ENCODE results near the gene SEC14L5.

The SEC14L5 gene

DNA sequence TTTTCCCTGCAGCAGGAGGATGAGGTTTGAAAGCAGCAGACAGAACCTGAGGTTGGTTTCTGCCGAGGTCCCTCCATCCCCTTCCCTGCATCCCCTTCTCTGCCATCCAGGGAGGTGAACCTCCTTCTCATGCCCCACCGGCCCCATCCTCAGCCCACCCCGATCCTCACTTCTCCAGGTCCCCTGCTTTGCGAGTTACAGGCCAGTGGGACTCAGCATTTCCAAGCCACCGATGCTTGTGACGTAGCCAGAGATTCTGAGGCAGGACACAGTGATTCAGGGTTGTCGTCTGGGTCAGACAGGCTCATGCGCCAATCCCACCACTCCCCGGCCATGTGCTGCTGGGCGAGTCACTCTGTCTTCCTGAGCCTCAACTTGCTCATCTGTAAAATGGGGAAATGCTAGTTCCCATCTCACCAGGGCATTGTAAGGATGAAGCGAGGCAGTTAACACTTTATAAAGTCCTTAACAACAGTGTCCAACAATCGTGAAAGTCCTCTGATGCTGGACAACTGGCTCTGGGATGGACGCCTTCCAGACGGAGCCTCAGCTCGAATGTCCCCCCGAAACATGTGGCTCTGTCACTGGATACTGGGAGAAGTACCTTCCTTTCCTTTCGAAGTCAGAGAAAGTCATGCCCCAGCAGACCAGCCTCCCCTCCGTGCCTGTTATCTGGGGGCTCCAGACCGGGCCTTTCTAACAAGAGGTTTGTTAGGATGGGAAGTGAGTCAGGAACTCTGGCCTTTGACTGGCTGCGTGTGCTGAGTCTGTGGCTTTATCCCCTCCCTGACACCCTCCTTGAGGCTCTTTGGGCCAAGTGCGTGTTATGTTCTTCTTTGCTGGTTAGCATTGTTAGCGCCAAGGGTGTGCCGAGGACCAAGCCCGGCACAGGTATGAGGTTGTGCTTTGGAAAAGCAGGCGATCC, 21.9 kb downstream of the SEC14L5 start:
- Mint-ChIP-seq H3K36me3 (ENCODE audit: low read depth) (no peaks in the 10 kb centered on the region), H3K27me3 (peaks cover 10% of the 10 kb centered on the region), H3K27ac (no peak overlapping the region), H3K9me3 (no peaks in the 10 kb centered on the region), H3K4me3 (no peak overlapping the region), H3K4me1 (no peaks in the 10 kb centered on the region)
- ATAC-seq (no peak), DNase-seq (no peak)

DNA sequence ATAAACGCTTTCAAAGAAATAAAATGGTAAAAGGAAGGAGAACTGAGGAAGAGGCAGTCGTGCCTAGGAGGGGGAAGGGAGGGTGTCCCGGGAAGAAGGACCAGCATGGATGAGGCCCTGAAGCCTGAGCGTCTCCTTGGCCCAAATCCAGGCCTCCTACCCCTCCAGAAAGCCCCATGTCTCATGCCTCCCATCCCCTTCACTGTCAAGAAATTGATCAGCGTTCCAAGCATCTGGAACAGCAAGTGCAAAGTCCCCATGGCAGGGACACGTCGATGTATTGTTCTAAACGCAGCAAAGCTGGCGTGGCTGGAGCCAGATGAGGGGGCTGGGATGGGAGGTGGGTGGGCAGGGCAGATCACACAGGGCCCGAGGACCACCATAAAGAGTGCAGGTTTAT, 22.6 kb downstream of the SEC14L5 start:
- no peak overlapping the region for H3K4me3 Mint-ChIP-seq
- ATAC-seq (no peak), DNase-seq (no peak)
- no peaks in the 10 kb centered on the region for H3K4me1 Mint-ChIP-seq
- no peaks in the 10 kb centered on the region for H3K9me3 Mint-ChIP-seq
- no peak overlapping the region for H3K27ac Mint-ChIP-seq
- H3K27me3 Mint-ChIP-seq = peaks cover 10% of the 10 kb centered on the region
- H3K36me3 Mint-ChIP-seq (ENCODE audit: low read depth) = no peaks in the 10 kb centered on the region

- ATAC-seq = no peak
- H3K9me3 Mint-ChIP-seq = no peaks in the 10 kb centered on the region
Observed at GRCh38 chr16:4981473-4981872, 23.3 kb downstream of the SEC14L5 start.

GRCh38 chr16:4982056-4982867, 24.1 kb downstream of the SEC14L5 start:
- H3K36me3 Mint-ChIP-seq (ENCODE audit: low read depth) = no peaks in the 10 kb centered on the region
- no peak overlapping the region for H3K27ac Mint-ChIP-seq
- no peaks in the 10 kb centered on the region for H3K9me3 Mint-ChIP-seq
- no peak for ATAC-seq
- H3K27me3 Mint-ChIP-seq = peaks cover 25% of the 10 kb centered on the region
- no peak overlapping the region for H3K4me3 Mint-ChIP-seq
- no peak for DNase-seq
- H3K4me1 Mint-ChIP-seq = no peaks in the 10 kb centered on the region

More at GRCh38 chr16:4981473-4981872, 23.3 kb downstream of the SEC14L5 start:
- DNase-seq = no peak
- H3K36me3 Mint-ChIP-seq (ENCODE audit: low read depth) = no peaks in the 10 kb centered on the region
- no peak overlapping the region for H3K4me3 Mint-ChIP-seq
- no peaks in the 10 kb centered on the region for H3K4me1 Mint-ChIP-seq
- no peak overlapping the region for H3K27ac Mint-ChIP-seq
- peaks cover 17% of the 10 kb centered on the region for H3K27me3 Mint-ChIP-seq

DNA sequence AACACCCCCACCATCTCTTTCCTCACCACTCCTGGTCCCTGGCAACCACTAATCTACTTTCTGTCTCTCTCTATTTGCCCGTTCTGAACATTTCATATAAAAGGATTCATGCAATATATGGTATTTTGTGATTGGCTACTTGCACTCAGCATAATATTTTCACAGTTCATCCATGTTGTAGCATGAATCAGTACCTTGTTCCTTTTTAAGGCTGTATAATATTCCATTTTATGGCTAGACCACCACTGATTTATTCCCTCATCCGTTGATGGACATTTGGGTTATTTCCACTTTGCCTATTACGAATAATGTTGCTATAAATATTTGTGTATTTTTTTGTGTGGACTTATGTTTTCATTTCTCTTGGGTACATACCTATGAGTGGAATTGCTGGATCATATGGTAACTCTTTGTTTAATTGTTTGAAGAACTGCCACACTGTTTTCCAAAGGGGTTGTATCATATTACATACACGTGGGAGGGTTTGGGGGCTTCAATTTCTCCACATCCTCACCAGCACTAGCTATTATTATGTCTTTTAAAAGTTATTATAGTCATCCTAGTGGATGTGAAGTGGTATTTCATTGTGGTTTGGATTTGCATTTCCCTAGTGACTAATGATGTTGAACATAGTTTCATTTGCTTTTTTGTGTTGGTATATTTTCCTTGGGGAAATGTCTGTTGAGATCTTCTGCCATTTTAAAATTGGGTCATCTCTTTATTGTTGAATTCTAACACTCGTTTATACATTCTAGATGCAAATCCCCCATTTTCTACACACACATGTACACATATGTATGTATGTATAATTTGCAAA, 26.3 kb downstream of the SEC14L5 start:
- Mint-ChIP-seq H3K27me3 (peaks cover 43% of the 10 kb centered on the region), H3K4me3 (no peak overlapping the region), H3K36me3 (ENCODE audit: low read depth) (no peaks in the 10 kb centered on the region), H3K27ac (no peak overlapping the region), H3K9me3 (no peaks in the 10 kb centered on the region), H3K4me1 (peaks cover 2% of the 10 kb centered on the region)
- DNase-seq = no peak
- ATAC-seq = no peak

DNA sequence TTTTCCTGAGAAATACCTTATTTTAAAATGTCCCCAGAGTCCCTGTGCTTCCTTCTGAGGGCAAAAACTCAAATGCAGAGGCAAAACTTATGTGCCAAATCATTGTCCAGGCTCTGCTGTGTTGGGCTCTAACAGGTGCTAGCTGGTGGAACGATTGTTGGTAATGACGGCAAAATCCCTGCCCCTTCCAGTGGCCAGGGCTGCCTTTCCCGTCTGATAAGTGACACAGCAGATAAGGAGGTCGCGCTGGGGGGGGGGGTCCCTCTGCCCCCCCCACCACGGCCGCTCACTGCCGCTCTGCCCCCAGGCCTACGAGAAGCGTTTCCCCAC, 29.1 kb downstream of the SEC14L5 start:
- H3K4me1 Mint-ChIP-seq = peaks cover 2% of the 10 kb centered on the region
- DNase-seq = no peak
- H3K4me3 Mint-ChIP-seq = no peak overlapping the region
- H3K27ac Mint-ChIP-seq = no peak overlapping the region
- no peak for ATAC-seq
- no peaks in the 10 kb centered on the region for H3K9me3 Mint-ChIP-seq
- no peaks in the 10 kb centered on the region for H3K36me3 Mint-ChIP-seq (ENCODE audit: low read depth)
- peaks cover 44% of the 10 kb centered on the region for H3K27me3 Mint-ChIP-seq

DNA sequence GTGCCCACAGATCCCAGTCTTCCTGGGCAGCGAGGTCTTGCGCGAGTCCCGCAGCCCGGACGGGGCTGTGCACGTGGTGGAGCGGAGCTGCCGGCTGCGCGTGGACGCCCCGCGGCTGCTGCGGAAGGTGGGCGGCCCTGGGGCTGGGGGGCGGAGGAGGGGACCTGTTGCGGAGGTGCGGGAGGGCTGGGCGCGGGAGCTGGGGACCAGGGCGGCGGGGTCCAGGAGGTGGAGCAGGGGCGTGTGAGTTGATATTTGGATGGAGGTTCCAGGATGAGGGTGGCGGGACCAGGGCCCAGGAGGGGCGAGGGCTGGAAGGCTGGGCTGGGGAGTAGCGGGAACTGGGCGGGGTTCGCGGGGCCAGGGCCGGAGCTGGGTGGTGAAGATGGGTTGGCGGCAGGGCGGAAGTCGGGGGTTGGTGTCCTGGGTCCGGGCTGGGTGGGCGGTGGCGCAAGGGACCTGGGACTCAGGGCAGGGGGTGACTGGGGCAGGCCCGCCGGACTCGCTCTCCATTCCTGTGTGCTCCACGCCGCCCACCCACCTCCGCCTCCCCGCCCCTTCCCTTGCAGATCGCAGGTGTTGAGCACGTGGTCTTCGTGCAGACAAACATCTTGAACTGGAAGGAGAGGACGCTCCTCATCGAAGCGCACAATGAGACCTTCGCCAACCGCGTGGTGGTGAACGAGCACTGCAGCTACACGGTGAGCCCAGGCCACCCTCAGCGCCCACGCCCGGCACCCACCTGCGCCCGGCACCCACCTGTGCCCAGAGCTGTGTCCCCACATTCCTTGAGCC, 29.6 kb downstream of the SEC14L5 start:
- no peak for DNase-seq
- ATAC-seq = no peak
- H3K27me3 Mint-ChIP-seq = peaks cover 44% of the 10 kb centered on the region

DNA sequence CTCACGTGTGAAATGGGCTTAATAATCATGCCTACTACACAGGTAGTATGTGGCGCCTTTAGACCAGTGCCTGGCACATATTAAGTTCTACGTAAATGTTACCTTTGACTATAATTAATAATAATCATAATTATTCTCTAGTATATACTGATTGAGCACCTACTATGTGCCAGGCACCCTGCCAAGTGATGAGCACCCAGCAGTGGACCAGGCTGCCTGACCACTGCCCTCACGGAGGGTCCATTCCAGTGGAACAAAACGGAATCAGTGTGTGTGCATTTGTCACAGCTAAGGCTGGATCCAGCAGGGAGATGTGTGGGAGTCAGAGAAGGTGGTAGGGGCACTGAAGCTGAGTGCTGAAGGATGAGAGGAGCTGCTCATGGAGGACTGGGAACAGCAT, 30.5 kb downstream of the SEC14L5 start:
- H3K27ac Mint-ChIP-seq = no peak overlapping the region
- DNase-seq (no peak), ATAC-seq (no peak)
- H3K9me3 Mint-ChIP-seq = no peaks in the 10 kb centered on the region
- no peak overlapping the region for H3K4me3 Mint-ChIP-seq
- peaks cover 44% of the 10 kb centered on the region for H3K27me3 Mint-ChIP-seq
- H3K36me3 Mint-ChIP-seq (ENCODE audit: low read depth) = no peaks in the 10 kb centered on the region
- H3K4me1 Mint-ChIP-seq = peaks cover 2% of the 10 kb centered on the region

More for the DNA sequence above, 29.6 kb downstream of the SEC14L5 start:
- Mint-ChIP-seq H3K36me3 (ENCODE audit: low read depth) (no peaks in the 10 kb centered on the region), H3K4me1 (peaks cover 2% of the 10 kb centered on the region), H3K27ac (no peak overlapping the region), H3K4me3 (no peak overlapping the region), H3K9me3 (no peaks in the 10 kb centered on the region)

DNA sequence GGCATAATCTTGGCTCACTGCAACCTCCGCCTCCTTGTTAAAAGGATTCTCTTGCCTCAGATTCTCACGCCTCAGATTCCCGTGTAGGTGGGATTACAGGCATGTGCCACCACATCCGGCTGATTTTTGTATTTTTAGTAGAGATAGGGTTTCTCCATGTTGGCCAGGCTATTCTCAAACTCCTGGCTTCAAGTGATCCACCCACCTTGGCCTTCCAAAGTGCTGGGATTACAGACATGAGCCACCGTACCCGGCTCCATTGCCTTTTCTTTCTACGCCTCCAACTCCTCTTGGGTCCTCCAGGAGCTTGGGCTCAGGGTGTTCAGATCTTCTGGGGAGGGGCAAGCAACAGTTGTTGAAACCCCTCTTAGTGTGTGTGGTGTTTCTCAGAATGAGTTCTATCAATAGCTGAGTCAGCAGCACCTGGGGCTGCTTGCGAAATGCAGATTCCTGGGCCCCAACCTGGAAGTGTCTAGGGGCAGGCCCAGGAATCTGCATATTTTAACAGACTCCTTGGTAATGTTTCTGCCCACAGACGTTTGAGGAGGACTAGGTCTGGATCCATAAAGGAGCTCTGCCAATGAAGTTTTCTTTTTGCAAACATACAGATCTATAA, 31.4 kb downstream of the SEC14L5 start:
- no peak for DNase-seq
- H3K4me3 Mint-ChIP-seq = no peak overlapping the region
- peaks cover 42% of the 10 kb centered on the region for H3K27me3 Mint-ChIP-seq
- no peak overlapping the region for H3K27ac Mint-ChIP-seq
- no peak for ATAC-seq
- H3K9me3 Mint-ChIP-seq = no peaks in the 10 kb centered on the region
- H3K36me3 Mint-ChIP-seq (ENCODE audit: low read depth) = no peaks in the 10 kb centered on the region
- peaks cover 2% of the 10 kb centered on the region for H3K4me1 Mint-ChIP-seq

GRCh38 chr16:4990415-4990814, 32.3 kb downstream of the SEC14L5 start:
- Mint-ChIP-seq H3K36me3 (ENCODE audit: low read depth) (no peaks in the 10 kb centered on the region), H3K4me3 (no peak overlapping the region), H3K27me3 (peaks cover 47% of the 10 kb centered on the region), H3K9me3 (no peaks in the 10 kb centered on the region), H3K27ac (no peak overlapping the region), H3K4me1 (peaks cover 2% of the 10 kb centered on the region)
- no peak for DNase-seq
- ATAC-seq = no peak

- no peak overlapping the region for H3K4me3 Mint-ChIP-seq
Observed at GRCh38 chr16:4991754-4992153, 33.6 kb downstream of the SEC14L5 start.

DNA sequence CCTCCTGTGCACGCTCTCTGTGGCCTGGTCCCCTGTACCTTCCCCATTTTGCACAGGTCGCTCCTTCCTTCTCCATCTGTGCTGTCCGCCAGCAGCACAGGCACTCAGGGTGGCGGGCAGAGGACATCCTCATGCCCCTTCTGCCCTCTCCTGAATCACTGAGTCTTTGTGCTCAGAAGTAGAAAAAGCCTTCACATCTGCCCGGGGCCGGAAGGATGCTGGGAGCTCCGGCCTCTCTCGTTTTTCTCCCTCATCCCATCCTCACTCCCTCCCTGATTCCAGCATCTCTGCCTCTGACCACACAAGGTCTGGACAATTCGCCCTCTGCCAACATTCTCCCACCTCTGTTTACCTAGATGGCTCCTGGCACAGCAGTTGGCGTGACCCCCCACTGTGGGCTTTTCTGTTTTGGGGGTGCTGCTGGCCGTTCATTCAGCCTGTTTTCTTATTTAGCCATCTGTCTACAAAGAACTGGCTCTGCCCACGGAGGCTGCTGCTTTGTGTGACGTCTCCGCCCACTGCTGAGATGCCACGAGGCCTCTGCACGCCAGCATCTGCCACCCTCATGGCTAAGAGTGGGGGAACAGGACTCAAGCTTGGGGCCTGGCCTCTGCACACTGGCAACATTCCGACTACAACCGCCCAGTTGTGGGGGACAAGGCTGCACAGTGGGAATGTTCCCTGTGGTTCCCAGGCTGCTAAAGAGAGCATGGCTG, 36.7 kb downstream of the SEC14L5 start:
- DNase-seq (no peak), ATAC-seq (no peak)
- Mint-ChIP-seq H3K4me3 (no peak overlapping the region), H3K36me3 (ENCODE audit: low read depth) (no peaks in the 10 kb centered on the region), H3K27ac (no peak overlapping the region), H3K27me3 (peaks cover 13% of the 10 kb centered on the region), H3K9me3 (no peaks in the 10 kb centered on the region), H3K4me1 (no peaks in the 10 kb centered on the region)

More at GRCh38 chr16:4991754-4992153, 33.6 kb downstream of the SEC14L5 start:
- ATAC-seq = no peak
- Mint-ChIP-seq H3K27me3 (peaks cover 37% of the 10 kb centered on the region), H3K36me3 (ENCODE audit: low read depth) (no peaks in the 10 kb centered on the region), H3K27ac (no peak overlapping the region), H3K9me3 (no peaks in the 10 kb centered on the region), H3K4me1 (peaks cover 2% of the 10 kb centered on the region)
- no peak for DNase-seq

DNA sequence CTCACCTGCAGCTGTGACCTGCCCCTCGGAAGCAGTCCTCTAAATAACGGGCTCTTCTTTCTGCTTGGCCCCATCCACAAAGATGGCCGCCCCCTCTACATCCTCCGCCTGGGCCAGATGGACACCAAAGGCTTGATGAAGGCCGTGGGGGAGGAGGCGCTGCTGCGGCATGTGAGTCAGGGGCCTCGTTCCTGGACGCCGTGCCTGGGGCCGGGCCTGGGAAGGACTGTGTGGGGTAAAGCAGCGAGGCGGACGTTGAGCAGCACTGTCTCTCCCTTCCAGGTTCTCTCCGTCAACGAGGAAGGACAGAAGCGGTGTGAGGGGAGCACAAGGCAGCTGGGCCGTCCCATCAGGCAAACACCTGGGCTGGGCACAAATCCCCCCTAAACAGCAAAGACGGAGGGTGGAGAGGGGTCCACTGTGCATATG, 42.5 kb downstream of the SEC14L5 start:
- DNase-seq (no peak), ATAC-seq (no peak)
- no peak overlapping the region for H3K27ac Mint-ChIP-seq
- no peaks in the 10 kb centered on the region for H3K9me3 Mint-ChIP-seq
- H3K27me3 Mint-ChIP-seq = peaks cover 3% of the 10 kb centered on the region
- no peaks in the 10 kb centered on the region for H3K36me3 Mint-ChIP-seq (ENCODE audit: low read depth)
- H3K4me1 Mint-ChIP-seq = no peaks in the 10 kb centered on the region
- H3K4me3 Mint-ChIP-seq = no peak overlapping the region

Measured in activated naive CD8-positive, alpha-beta T cell treated with anti-CD3 and anti-CD28 coated beads, Interleukin-2, amount 50 U/mL, for 24 hours (primary cell).